H1 (cell line): ENCODE measurements around the gene THOC6.

ENCODE experiments used
- ATF3 ChIP-seq: IDR thresholded peaks from 2 replicates; pipeline ENCODE4 v1.6.1; 2011; ENCODE audit warnings: low read depth, mild to moderate bottlenecking, low read length; ENCODE audit not compliant: insufficient read depth
- CEBPB ChIP-seq: IDR thresholded peaks from 2 replicates; pipeline ENCODE4 v1.6.1; 2012; ENCODE audit warnings: low read depth, low read length
- CREB1 ChIP-seq: IDR thresholded peaks from 2 replicates; pipeline ENCODE4 v1.6.1; 2012; ENCODE audit warnings: inconsistent platforms
- CTCF ChIP-seq, 3 experiments: IDR thresholded peaks; 1 replicate in 2 of 3; 2 replicates in 1 of 3; pipeline versions ENCODE4 v1.5.1 to v1.6.1; 2011; ENCODE audit warnings: low read length in 3 of 3, mild to moderate bottlenecking in 3 of 3, inconsistent platforms in 2 of 3, low read depth in 1 of 3, moderate library complexity in 1 of 3; ENCODE audit not compliant: insufficient read depth in 1 of 3; ENCODE audit errors: control extremely low read depth in 1 of 3
- EZH2 ChIP-seq: fragments of 200-600 bp; sonication (generic); IDR thresholded peaks from 2 replicates; pipeline ENCODE4 v1.7.1; 2012; ENCODE audit warnings: low read depth, mild to moderate bottlenecking, moderate library complexity, low read length, inconsistent platforms; ENCODE audit not compliant: severe bottlenecking
- GABPA ChIP-seq: IDR thresholded peaks from 2 replicates; pipeline ENCODE4 v1.6.1; 2011; ENCODE audit warnings: mild to moderate bottlenecking, low read length, moderate library complexity, borderline replicate concordance; ENCODE audit not compliant: insufficient read depth
- NRF1 ChIP-seq: IDR thresholded peaks from 2 replicates; pipeline ENCODE4 v1.6.1; 2011; ENCODE audit warnings: mild to moderate bottlenecking, low read depth, low read length, improper control_type of control experiment
- POLR2A ChIP-seq, 2 experiments: IDR thresholded peaks; 1 replicate in 1 of 2; 2 replicates in 1 of 2; pipeline ENCODE4 v1.6.1; 2011; ENCODE audit warnings: low read depth in 2 of 2, low read length in 2 of 2, mild to moderate bottlenecking in 2 of 2; ENCODE audit errors: control extremely low read depth in 1 of 2
- POLR2AphosphoS5 ChIP-seq: IDR thresholded peaks from 2 replicates; pipeline ENCODE4 v1.6.1; 2011; ENCODE audit warnings: low read depth, low read length
- RFX5 ChIP-seq: IDR thresholded peaks from 2 replicates; pipeline ENCODE4 v1.6.1; 2011; ENCODE audit warnings: low read depth, low read length, improper control_type of control experiment, borderline replicate concordance
- SIN3A ChIP-seq, 2 experiments: IDR thresholded peaks in 1 of 2; conservative IDR thresholded peaks in 1 of 2; 2 replicates each; pipeline ENCODE4 v1.6.1; 2011 to 2012; ENCODE audit warnings: low read length in 2 of 2, improper control_type of control experiment in 1 of 2, low read depth in 1 of 2, mild to moderate bottlenecking in 1 of 2
- SP4 ChIP-seq: IDR thresholded peaks from 2 replicates; pipeline ENCODE4 v1.6.1; 2012; ENCODE audit warnings: low read length, inconsistent platforms
- USF2 ChIP-seq: IDR thresholded peaks from 2 replicates; pipeline ENCODE4 v1.6.1; 2011; ENCODE audit warnings: low read length, improper control_type of control experiment

- no peak for TF ChIP-seq NRF1
- no peak for TF ChIP-seq USF2
- no peak for TF ChIP-seq SP4
- no peak for TF ChIP-seq CTCF (IDR thresholded peaks at IDR 0.05; ENCODE audit: control extremely low read depth in 1 of 3, insufficient read depth in 1 of 3, low read depth in 1 of 3, low read length in 3 of 3)
- no peak for TF ChIP-seq SIN3A (conservative IDR thresholded peaks at IDR 0.05 in 1 of 2, IDR thresholded peaks at IDR 0.05 in 1 of 2; ENCODE audit: low read depth in 1 of 2, low read length in 2 of 2)
- TF ChIP-seq EZH2, result no peak
- no peak for TF ChIP-seq POLR2AphosphoS5
- no peak for TF ChIP-seq RFX5
- TF ChIP-seq POLR2A (IDR thresholded peaks at IDR 0.05; ENCODE audit: control extremely low read depth in 1 of 2, low read depth in 2 of 2, low read length in 2 of 2), result no peak
- no peak for TF ChIP-seq CEBPB
- TF ChIP-seq CREB1, result no peak
- no peak for TF ChIP-seq ATF3
- no peak for TF ChIP-seq GABPA
Measured at GRCh38 chr16:2988590-2989099, 35.2 kb upstream of the THOC6 start.
